Stimulated activated CD8-positive, alpha-beta memory T cell treated with anti-CD3 and anti-CD28 coated beads, Interleukin-7, amount 100 ng/mL, for 48 hours (primary cell): ENCODE data around the gene EGF.
"Not testable (repeated sequence)": the region's sequence is repeated elsewhere in the genome, so short reads cannot be mapped to it uniquely, and the experiment has no call there.

Source experiments
- DNase-seq, 2 donors: peaks; one replicate each; pipeline ENCODE4 v3.0.0-alpha.2; 2020; ENCODE audit warnings: low read depth in 1 of 2; ENCODE audit errors: extremely low read depth in 1 of 2

The EGF gene

GRCh38 chr4:109914322-109914721, 1.6 kb downstream of the EGF start:
- no peak for DNase-seq

DNA sequence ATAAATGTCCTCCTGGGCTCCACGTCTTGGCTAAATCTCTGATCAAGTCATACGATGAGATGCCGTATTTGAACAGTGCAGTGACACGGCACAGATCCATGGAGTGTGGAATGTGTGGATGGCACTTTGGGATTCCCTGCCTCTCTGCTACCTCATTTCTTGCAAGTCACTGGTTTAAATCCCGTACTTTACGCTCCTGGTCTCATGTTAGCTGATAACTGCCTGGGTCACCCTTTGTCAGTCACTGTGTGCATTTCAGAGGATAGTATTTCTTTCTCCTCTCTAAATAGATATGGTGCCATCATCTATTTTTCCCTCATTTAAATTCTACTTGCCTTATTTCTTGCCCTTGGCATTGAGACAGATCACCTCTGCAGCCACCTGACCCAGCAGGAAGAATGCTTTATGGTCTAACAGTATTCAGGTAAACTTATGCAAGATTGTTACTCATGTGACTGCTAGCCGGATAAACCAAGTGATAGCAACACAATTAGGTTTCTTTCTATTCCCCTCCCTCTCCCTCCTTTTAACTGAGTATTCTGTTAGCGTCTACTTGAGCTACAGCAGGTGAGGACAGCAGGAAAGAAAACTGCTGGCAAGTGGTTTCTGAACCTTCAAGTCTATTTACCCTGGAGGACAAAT, 2.8 kb downstream of the EGF start:
- DNase-seq = no peak

- no peak for DNase-seq
These were observed 3.3 kb downstream of the EGF start for GRCh38 chr4:109916027-109916409.

GRCh38 chr4:109921384-109921808, 8.7 kb downstream of the EGF start:
- DNase-seq = no peak

DNA sequence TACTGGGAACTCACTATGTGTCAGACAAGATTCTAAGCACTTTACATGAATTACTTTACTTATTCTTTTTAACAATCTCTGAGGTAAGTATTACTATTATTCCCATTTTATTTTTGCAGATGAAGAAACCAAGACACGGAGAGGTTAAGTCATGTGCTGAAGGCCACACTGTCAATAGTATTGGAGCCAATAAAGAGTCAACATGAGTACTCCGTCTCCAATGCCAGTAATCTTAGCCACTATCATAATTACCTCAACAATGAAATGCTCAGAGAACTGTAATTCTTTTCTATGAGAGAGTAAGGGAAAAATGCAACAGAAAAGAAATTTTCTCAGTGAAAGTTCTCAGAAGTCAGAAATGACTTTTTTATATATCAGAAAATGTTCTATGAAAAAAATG, 12.7 kb downstream of the EGF start:
- no peak for DNase-seq

DNA sequence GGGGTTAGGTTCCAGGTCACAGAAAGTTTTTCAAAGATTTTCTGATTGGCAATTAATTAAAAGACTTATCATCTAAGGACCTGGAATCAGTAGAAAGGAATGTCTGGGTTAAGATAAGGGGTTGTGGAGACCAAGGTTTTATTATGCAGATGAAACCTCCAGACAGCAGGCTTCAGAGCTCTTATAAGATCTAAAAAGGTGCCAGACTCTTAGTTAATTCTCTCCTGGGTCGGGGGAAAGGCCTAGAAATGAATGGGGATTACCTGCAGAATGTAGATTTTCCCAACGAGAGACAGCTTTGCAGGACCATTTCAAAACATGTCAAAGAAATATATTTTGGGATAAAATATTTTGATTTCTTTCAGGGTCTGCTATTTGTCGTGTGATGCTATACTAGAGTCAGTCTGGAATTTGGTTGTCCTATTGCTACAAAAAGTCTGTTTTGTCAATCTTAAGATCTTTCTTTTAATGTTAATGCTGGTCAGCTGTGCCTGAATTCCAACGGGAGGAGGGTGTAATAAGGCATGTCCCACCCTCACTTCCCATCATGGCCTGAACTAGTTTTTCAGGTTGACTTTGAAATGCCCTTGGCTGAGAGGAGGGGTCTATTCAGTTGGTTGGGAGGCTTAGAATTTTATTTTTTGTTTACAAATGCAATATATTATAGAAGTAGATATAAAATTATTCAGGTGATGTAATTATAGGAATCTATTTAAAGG, 15.8 kb downstream of the EGF start:
- DNase-seq = no peak

DNA sequence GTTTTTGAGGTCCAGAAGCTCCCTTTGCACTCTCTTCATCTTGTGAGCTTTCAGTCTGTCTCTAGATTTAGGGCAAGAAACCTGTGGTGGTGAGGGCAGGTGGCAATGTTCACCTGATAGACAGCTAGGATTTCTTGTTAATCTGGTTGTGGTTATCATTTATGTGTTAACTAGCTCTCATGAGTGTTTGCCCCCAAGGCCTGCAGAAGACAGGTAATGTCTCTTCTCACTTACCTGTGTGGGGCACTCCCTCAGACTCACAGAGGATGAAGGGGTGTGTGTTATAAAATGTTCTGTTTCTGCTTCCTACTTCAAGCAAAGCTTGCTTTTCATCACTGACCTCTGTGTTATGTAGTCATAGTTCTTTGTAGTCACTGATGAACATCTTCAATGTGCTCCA, 17.8 kb downstream of the EGF start:
- DNase-seq = no peak

DNA sequence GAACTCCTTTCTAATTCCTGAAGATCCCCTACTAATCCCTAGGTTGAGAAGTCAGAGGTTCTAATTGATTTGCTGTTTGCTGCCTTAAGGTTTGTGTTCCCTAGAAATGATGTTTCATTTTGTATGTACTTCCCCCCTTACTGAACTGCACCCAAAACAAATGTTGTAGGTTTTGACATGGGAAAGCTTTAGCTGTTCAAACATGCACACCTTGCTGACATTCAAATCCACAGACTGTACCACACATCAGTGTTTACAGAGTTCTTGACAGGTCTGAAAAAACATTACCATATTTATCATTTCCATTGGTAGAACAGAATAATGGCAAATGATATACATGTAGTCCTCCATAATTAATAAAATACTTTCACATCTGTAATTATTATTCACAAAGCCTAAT, 18.2 kb downstream of the EGF start:
- DNase-seq = no peak

- DNase-seq = no peak
These were observed 18.6 kb downstream of the EGF start for GRCh38 chr4:109931318-109931717.

DNA sequence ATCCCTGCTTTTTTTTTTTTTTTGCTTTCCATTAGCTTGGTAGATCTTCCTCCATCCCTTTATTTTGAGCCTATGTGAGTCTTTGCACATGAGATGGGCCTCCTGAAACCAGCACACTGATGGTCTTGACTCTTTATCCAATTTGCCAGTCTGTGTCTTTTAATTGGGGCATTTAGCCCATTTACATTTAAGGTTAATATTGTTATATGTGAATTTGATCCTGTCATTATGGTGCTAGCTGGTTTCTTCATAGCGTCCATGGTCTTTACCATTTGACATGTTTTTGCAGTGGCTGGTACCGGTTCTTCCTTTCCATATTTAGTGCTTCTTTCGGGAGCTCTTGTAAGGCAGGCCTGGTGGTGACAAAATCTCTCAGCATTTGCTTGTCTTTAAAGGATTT, 24.7 kb downstream of the EGF start:
- DNase-seq = not testable (repeated sequence)

DNA sequence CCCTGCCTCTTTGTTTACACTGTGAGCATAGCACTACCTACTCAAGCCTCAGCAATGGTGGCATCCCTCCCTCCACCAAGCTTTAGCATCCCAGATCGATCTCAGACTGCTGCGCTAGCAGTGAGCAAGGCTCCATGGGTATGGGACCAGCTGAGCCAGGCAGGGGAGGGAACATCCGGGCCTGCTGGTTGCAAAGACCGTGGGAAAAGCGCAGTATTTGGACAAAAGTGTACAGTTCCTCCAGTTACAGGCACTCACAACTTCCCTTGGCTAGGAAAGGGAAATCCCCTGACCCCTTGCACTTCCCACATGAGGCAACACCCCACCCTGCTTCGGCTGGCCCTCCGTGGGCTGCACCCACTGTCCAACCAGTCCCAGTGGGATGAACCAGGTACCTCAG, 26.5 kb downstream of the EGF start:
- no peak for DNase-seq

- DNase-seq = no peak
These were observed 29.7 kb downstream of the EGF start for GRCh38 chr4:109942292-109942926.

- no peak for DNase-seq
These were observed 31.1 kb downstream of the EGF start for GRCh38 chr4:109943745-109944144.

- DNase-seq = no peak
These were observed 31.9 kb downstream of the EGF start for GRCh38 chr4:109944591-109944990.

DNA sequence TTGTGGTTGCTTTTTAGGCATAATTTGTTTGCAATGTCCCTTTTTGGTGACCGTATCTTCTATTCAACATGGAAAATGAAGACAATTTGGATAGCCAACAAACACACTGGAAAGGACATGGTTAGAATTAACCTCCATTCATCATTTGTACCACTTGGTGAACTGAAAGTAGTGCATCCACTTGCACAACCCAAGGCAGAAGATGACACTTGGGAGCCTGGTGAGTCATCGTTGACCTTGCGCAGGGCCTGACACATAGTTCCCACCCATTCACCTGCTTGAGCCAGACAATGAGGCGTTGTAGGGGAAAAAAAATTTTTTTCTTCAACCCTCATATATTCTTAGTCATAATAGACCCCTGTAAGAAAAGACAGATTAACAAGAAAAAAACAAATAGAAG, 32.4 kb downstream of the EGF start:
- DNase-seq = peak; percentile 39 to 53

- no peak for DNase-seq
These were observed 33.4 kb downstream of the EGF start for GRCh38 chr4:109946120-109946519.

DNA sequence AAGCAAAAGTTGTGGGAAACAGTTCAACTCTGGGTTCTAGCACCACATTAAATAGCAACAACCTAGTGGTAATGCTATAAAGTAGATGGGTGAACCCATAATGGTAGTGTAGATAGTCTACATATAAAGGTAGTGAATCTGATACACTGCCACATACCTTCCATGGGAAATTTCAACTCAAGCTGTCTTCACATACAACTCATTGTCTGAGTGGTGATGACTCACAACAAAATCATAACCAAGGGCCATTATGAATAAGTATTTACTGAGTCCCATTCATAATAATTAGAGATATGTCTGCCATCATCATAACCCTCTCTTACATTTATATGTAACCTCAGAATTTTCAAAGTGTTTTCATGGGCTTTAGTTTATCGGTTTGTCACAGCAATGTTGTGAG, 34.8 kb downstream of the EGF start:
- no peak for DNase-seq

DNA sequence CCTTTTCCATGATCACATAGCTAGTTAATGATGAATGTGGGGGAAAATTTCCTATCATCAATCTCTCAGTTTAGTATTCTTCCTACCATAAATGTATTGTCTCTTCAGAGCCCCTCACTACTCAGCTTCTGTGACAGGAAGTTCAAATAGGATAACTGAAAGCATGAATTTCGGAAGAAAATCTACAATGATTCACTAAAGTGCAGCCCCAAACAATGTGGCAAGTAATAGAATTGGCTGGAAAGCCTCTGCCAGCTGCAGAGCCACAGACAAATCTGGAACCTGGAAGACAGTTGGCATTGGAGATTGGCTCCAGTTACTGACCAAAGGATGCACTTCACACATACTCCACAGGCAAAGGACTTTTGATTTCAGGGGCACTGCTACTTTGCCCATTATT, 35.2 kb downstream of the EGF start:
- DNase-seq = no peak

- DNase-seq = not testable (repeated sequence)
These were observed 36.5 kb downstream of the EGF start for GRCh38 chr4:109949099-109949718.

GRCh38 chr4:109952612-109953011, 39.9 kb downstream of the EGF start:
- no peak for DNase-seq

GRCh38 chr4:109953556-109953955, 40.9 kb downstream of the EGF start:
- no peak for DNase-seq

DNA sequence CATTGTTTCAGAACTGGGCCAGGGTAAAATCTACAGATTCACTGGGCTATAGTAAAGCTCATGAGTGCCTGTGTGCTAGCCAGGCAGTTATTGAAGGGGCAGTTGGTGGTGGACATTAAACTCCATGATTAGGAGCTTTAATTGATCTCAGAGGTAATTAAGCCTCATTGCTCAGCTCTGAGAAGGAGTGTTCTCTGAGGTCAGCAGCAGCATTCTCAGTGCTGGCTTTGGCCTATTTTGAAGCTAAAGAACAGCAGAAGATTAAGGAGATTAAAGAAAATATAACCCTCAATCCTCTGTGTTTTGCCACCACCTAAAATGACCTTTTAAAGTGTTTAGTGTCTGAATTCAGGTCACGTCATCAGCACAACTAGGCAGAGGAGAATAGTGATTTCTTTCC, 42.5 kb downstream of the EGF start:
- no peak for DNase-seq
